Activated T-cell treated with anti-CD3 and anti-CD28 coated beads, Interleukin-2, amount 50 U/mL, for 4 hours (primary cell): ENCODE measurements around the gene EPHA8. TPM values are rescaled to one million over a fixed set of nuclear protein-coding genes. Genes with fewer than 3 reads are reported as not detected.

Source experiments
- ATAC-seq, 2 donors: fragments of 200-7000 bp; cut with Tn5 transposase; one replicate each; pipeline ENCODE4 v1.10.0; 2021
- DNase-seq: peaks from one replicate; pipeline ENCODE4 v3.0.0-alpha.2; 2020
- H3K27me3 Mint-ChIP-seq: one replicate; pipeline ENCODE4 v1.8.0; 2021; ENCODE audit warnings: low read depth, mixed read lengths
- H3K36me3 Mint-ChIP-seq: one replicate; pipeline ENCODE4 v1.8.0; 2022; ENCODE audit warnings: mixed read lengths; ENCODE audit not compliant: insufficient read depth
- H3K4me1 Mint-ChIP-seq: one replicate; pipeline ENCODE4 v1.8.0; 2021; ENCODE audit warnings: low read depth, mixed read lengths
- H3K4me3 Mint-ChIP-seq: one replicate; pipeline ENCODE4 v1.8.0; 2021; ENCODE audit warnings: mild to moderate bottlenecking, moderate library complexity, mixed read lengths
- H3K9me3 Mint-ChIP-seq: one replicate; pipeline ENCODE4 v1.8.0; 2021; ENCODE audit warnings: mixed read lengths
- total RNA-seq, 3 donors: library from RNA; stranded (reverse); gene quantifications; one replicate each; pipeline ENCODE4 v1.2.1, GENCODE V29; 2021

EPHA8 gene
- total RNA-seq, 3 donors from 2014 or later: not detected

DNA sequence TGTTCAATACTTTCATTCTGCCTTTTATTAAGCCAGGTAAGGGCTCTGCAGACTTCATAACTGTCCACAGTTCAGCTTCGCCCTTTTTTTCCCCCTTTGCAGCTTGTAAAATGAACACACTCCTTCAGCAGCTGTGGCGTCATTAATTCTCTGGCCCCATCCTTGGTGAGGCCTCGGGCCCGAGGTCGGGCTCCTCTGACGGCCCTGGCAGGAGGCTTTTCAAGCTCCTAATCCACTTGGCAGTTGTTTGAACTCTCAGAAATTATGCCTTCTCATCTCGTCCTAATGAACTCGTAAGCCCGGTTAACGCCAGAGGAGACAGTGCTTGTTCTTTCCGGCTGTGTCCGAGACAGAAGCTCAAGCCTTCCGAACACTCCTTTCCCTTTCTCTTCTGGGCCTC lies 18.1 kb upstream of the EPHA8 start:
- no peak for ATAC-seq
- Mint-ChIP-seq H3K4me3 (no peak overlapping the region), H3K36me3 (no peaks in the 10 kb centered on the region), H3K27me3 (peaks cover 26% of the 10 kb centered on the region), H3K9me3 (no peaks in the 10 kb centered on the region), H3K4me1 (no peaks in the 10 kb centered on the region)
- DNase-seq: no peak

DNA sequence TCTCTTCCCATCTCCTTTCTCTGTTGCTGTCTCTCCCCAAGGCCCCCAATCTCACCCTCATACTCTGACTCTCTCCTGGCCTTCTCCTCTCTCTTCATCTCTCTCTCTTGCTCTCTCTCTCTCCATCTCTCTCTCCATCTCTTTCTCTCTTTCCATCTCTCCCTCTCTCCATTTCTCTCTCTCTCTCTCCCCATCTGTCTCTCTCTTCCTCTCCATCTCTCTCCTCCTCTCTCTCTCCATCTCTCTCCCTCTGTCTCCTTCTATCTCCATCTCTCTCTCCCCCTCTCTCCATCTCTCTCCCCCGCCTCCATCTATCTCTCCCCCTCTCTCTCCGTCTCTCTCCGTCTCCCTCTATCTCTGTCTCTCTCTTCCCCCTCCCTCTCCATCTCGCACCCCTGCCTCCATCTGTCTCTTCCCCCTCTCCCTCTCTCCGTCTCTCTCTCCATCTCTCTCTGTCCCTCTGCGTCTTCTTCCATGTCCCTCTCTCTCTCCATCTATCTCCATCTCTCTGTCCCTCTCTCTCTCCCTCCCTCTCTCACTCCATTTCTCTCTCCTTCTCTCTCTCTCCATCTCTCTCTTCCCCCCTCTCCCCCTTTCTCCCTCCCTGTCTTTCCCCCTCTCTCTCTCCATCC lies 16.0 kb upstream of the EPHA8 start:
- Mint-ChIP-seq H3K4me1 (no peaks in the 10 kb centered on the region), H3K36me3 (no peaks in the 10 kb centered on the region), H3K27me3 (peaks cover 35% of the 10 kb centered on the region), H3K9me3 (no peaks in the 10 kb centered on the region), H3K4me3 (no peak overlapping the region)
- DNase-seq (no peak), ATAC-seq (no peak)

DNA sequence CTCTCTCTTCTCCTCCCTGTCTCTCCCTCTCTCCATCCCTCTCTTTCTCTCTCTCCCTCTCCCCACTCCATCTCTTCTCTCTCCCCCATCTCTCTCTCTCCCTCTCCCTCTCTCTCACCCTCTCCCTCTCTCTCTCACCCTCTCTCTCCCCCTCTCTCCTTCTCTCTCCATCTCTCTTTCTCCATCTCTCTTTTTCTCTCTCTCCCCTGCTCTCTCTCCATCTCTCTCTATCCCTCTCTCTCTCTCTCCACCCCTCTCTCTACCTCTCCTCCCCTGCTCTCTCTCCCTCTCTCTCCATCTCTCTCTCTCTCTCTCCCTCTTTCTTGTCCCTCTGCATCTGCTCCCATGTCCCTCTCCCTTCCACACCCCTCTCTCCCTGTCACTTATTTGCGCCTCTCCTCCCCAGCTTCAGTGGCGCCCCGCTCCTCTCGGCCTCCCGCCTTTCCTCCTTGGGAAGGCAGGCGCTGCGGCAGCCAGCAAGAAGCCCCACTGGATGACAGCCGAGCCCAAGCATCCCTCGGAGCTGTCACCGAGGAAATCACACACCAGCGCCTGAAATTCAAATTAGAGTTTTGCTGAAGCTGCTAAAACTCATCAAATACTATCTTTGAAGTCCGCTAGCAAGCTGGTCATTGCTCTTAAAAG lies 15.3 kb upstream of the EPHA8 start:
- ATAC-seq (no peak), DNase-seq (no peak)
- Mint-ChIP-seq H3K4me3 (no peak overlapping the region), H3K27me3 (peaks cover 42% of the 10 kb centered on the region), H3K9me3 (no peaks in the 10 kb centered on the region), H3K36me3 (no peaks in the 10 kb centered on the region), H3K4me1 (no peaks in the 10 kb centered on the region)

DNA sequence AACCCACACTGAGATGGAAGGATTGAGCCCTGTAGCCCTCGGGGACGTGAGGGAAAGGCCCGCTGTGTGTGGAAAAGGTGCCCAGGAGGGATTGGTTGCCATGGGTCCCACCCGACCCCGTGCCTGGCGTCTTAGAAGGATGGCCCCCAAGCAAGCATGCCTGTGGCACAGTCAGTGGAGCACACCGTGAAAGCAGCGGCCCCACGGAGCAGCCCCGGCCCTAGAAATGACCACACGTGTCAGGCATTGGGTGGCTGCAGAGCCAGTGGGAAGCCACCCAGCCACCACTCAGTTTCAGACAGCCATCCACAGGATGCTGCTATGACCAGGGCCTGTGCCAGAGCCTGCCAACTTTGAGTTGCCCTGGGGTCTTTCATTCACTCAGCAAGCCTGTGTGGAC lies 13.3 kb upstream of the EPHA8 start:
- H3K4me1 Mint-ChIP-seq: no peaks in the 10 kb centered on the region
- H3K4me3 Mint-ChIP-seq: no peak overlapping the region
- ATAC-seq: no peak
- H3K27me3 Mint-ChIP-seq: peaks cover 60% of the 10 kb centered on the region
- DNase-seq: no peak
- H3K9me3 Mint-ChIP-seq: no peaks in the 10 kb centered on the region
- no peaks in the 10 kb centered on the region for H3K36me3 Mint-ChIP-seq

DNA sequence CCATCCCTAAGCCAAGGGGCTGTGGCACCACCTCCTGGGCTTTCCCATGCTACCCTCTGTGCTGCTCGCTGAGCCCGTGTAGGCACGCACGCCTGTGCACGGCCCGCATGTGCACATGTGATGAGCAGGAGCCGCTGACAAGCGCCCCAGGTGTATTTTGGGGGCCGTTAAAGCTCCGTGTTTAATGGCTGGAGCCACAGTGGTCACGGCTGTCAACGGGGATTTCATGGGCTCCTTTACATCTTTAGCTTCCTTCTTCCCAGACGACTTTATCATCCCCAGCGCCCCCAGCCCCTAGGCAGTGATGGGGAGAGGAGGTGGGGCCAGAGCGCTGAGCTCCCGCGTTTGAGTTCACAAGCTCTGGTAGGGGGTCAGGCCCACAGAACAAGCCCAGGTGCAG lies 11.7 kb upstream of the EPHA8 start:
- H3K27me3 Mint-ChIP-seq: peaks cover 70% of the 10 kb centered on the region
- no peaks in the 10 kb centered on the region for H3K9me3 Mint-ChIP-seq
- no peaks in the 10 kb centered on the region for H3K4me1 Mint-ChIP-seq
- H3K4me3 Mint-ChIP-seq: no peak overlapping the region
- no peaks in the 10 kb centered on the region for H3K36me3 Mint-ChIP-seq
- ATAC-seq (peak in 1 of 2 donors; percentile 25), DNase-seq (no peak)

DNA sequence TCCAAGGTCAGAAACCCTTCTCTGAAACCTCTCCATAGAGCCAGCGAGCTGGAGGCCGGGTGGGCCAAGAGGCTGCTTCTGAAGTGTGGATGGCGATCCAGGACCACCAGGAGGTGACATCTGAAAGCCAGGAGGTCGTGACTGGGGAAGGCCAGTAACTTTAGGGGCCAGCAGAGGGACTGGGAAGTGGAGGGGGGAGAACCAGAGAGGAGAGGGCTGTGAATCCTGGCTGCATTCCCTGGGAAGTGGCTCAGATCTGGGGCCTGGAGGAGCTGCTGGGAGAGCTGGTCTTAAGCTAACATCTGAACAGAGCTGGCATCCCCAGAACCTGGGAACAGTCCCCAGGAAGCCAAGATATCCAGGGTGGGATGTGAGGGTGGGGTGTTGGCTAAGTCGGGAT lies 11.3 kb upstream of the EPHA8 start:
- H3K9me3 Mint-ChIP-seq: no peaks in the 10 kb centered on the region
- no peaks in the 10 kb centered on the region for H3K4me1 Mint-ChIP-seq
- DNase-seq: no peak
- no peak for ATAC-seq
- peaks cover 72% of the 10 kb centered on the region for H3K27me3 Mint-ChIP-seq
- no peak overlapping the region for H3K4me3 Mint-ChIP-seq
- no peaks in the 10 kb centered on the region for H3K36me3 Mint-ChIP-seq

DNA sequence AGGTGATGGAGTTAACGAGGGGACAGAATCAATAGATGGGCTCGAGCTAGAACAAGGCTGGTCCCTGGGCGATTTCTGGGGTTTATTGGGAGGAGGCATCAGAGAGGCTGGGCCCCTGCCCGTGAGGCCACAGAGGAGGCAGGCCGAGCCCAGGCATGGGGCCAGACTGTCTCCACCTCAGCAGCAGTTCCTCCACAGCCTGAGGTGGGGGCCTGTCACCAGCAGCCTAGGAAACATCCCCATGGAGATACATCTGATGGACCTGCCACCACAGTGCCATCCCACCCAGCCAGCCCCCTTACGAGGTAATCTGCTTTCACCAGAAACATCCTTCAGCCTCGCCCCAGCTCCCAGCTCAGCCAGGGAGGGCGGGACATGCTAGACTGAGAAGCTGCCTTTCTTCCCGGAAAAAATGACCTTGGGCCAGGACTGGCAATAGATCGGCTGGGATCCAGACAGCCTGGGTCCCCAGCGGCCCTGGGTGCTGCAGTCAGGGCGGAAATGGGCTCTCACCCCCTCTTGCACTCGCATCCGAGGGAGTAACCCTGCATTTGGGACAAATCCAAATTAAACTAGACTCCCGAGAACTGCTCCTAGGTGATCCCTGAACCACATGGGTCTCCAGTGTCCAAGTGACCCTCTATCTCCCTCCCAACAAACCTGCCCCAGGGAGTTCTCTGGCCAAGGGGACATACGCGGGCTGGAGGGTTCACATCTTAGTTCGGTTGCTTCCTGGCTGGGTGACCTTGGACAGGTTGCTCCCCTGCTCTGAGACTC lies 10.0 kb upstream of the EPHA8 start:
- DNase-seq: no peak
- Mint-ChIP-seq H3K4me1 (no peaks in the 10 kb centered on the region), H3K36me3 (no peaks in the 10 kb centered on the region), H3K27me3 (peaks cover 73% of the 10 kb centered on the region), H3K9me3 (no peaks in the 10 kb centered on the region), H3K4me3 (no peak overlapping the region)
- no peak for ATAC-seq

DNA sequence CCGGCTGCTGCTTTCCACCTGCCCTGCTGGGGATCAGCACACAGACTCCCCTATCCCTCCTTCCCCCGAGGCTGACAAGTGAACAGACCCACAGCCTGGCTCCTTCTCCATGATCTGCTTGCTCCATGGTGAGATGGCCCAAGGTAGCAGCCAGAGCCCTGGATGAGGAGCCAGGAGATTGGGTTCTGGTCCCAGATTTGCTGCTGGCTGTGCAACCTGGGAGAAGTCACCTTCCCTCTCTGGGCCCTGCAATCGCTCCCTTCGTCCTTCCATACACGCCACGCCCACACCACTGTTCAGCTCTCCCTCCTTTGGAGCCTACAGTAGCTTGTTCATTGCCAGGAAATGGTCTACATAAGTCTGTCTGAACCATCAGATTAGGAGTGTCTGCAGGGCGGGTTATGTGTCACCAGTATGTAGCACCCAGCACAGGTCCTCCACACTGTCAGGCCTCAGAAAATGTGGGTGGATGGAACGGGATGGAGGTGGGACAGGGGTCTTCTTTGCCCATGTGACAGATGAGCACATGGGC lies 9.2 kb upstream of the EPHA8 start:
- Mint-ChIP-seq H3K4me3 (no peak overlapping the region), H3K4me1 (no peaks in the 10 kb centered on the region), H3K27me3 (peaks cover 70% of the 10 kb centered on the region), H3K9me3 (no peaks in the 10 kb centered on the region), H3K36me3 (no peaks in the 10 kb centered on the region)
- DNase-seq (no peak), ATAC-seq (no peak)

DNA sequence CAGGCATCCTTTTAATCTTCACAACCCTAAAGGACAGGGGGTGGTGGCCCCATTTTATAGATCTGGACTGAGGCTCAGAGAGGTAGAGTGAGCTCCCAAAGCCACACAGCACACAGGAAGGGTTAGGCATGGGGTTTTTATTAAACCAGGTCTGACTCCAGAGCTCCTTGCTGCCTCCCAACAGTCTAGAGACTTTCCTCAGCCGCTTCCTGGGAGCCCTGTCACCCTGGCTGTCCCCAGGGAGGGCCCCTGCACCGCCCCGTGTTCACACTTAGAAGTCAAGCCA lies 8.0 kb upstream of the EPHA8 start:
- DNase-seq (no peak), ATAC-seq (no peak)
- H3K4me3 Mint-ChIP-seq: no peak overlapping the region
- H3K36me3 Mint-ChIP-seq: no peaks in the 10 kb centered on the region
- no peaks in the 10 kb centered on the region for H3K9me3 Mint-ChIP-seq
- no peaks in the 10 kb centered on the region for H3K4me1 Mint-ChIP-seq
- H3K27me3 Mint-ChIP-seq: peaks cover 70% of the 10 kb centered on the region

DNA sequence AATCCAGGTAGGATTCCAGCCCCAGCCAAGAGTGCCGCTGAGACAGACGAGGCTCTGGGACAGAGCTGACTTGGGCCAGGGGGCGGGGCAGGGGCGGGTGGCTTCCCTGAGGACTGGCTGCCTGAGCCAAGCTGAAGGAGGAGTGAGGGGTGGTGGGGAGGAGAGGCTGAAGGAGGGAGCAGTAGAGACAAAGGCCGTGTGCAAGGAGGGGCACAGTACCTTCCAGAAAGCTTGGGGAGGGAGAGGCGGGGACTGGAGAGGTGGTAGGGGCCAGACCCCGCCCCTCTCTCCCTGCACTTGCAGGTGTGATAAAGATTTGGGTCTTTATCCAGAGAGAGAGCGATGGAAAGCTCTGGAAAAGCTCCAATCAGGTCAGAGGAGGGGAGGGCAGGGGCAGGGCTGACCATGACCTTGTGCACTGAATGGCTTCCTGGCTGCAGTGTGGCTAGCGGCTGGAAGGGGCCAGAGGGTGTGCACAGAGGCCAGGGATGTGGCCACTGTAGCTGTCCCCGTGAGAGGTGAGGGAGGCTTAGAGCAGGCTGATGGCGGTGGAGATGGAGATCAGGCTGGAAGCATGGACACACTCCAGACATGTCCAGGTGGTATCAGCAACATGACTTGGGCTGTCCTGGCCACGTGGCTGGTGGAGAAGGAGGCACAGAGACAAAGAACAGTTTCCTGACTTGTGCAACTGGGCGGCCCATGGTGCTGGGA lies 6.7 kb upstream of the EPHA8 start:
- no peaks in the 10 kb centered on the region for H3K36me3 Mint-ChIP-seq
- H3K4me3 Mint-ChIP-seq: no peak overlapping the region
- no peaks in the 10 kb centered on the region for H3K9me3 Mint-ChIP-seq
- no peaks in the 10 kb centered on the region for H3K4me1 Mint-ChIP-seq
- ATAC-seq (no peak), DNase-seq (no peak)
- peaks cover 73% of the 10 kb centered on the region for H3K27me3 Mint-ChIP-seq

DNA sequence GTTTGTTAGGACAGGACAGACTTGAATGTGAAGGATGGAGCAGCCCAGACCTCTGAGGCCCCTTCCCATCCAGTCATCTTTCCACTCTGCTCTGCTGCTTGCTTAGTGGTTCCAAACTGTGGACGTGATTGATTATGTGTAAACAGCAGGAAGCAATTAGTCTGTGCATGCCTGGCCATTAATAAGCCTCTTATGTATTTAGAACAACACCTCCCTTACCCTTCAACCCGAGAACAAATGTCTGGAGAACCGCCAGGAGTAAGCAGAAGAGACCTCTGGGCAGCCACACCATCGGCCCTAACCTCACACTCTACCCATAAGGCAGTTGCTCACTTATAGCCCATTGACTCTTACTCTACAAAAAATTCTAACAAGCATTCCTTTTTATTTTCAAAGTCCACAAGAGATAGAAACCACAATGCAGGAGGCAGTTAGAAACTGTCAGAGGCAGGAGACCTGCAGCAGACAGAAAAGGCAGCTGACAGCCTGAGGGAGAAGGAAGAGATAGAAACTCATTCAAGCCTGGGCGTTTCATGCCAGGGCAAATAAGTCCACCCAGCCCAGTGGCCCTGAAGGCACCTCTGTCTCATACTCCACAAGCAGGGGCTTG lies 5.8 kb upstream of the EPHA8 start:
- Mint-ChIP-seq H3K4me1 (no peaks in the 10 kb centered on the region), H3K9me3 (no peaks in the 10 kb centered on the region), H3K4me3 (no peak overlapping the region), H3K27me3 (peaks cover 80% of the 10 kb centered on the region), H3K36me3 (no peaks in the 10 kb centered on the region)
- DNase-seq (no peak), ATAC-seq (no peak)

DNA sequence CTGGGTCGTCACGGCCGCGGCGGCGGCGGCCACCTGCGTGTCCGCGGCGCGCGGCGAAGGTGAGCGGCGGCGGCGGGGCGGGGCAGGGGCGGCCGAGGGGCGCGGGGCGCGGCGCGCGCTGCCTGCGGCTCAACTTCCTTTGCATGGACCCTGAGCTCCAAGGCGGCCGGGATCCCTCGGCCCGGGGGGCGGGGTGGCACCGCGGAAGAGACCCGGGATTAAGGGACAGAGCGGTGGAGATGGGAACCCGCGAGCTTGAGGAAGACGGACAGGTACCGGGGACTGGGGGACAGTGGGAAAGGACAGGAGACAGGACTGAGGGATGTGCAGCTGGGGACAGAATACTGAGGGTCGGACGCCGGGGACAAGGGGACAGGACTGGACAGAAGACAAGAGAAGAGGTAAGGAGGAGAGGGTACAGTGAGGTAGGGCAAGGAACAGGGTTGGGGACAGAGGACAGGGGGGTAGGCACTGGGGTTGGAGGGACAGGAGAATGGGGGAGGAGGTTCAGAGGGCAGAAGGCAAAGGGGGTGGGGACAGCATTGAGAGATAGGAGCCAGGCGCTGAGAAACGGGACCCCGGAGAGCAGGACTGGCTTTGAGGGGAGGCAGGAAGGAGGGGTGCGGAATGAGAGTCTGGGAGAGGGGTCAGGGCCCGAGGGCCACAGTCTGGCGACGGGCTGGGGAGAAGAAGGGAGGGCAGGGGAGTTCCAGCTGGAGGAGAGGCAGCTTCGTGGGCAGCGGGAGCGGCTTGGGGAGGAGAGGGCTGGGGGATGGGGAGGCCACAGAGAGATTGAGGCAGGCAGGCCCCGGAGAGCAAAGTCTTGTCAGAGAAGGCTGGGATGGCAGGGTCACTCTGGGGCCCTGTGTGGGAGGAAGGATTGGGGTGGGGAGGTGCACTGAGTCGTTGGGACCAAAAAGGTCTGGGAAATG lies 648 bp downstream of the EPHA8 start:
- ATAC-seq (no peak), DNase-seq (no peak)
- H3K9me3 Mint-ChIP-seq: no peaks in the 10 kb centered on the region
- peaks cover 2% of the 10 kb centered on the region for H3K4me1 Mint-ChIP-seq
- no peaks in the 10 kb centered on the region for H3K36me3 Mint-ChIP-seq
- peaks cover 65% of the 10 kb centered on the region for H3K27me3 Mint-ChIP-seq
- H3K4me3 Mint-ChIP-seq: no peak overlapping the region

DNA sequence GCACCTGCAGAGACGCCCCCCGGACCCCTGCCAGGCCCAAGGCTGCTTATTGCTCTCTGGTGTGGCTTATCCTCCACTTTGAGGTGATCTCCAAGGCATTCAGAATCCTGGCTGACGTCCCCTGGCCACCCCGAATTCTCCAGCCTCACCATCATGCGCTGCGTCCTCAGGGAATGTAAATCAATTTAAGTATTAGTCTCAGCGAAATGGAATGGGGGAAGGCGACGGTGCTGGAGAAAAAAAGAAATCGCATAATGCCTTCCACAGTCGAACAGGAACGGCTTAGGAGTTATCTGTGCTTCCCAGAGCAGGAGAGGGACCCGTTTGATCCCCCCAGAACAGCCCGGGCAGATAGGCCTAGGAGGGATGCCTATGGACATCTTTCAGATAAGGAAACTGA lies 2.9 kb downstream of the EPHA8 start:
- Mint-ChIP-seq H3K36me3 (no peaks in the 10 kb centered on the region), H3K4me3 (no peak overlapping the region), H3K9me3 (no peaks in the 10 kb centered on the region), H3K27me3 (peaks cover 51% of the 10 kb centered on the region), H3K4me1 (peaks cover 2% of the 10 kb centered on the region)
- DNase-seq: no peak
- ATAC-seq: no peak
